Measurements from ENCODE around the gene SETBP1.

SETBP1 gene

DNA sequence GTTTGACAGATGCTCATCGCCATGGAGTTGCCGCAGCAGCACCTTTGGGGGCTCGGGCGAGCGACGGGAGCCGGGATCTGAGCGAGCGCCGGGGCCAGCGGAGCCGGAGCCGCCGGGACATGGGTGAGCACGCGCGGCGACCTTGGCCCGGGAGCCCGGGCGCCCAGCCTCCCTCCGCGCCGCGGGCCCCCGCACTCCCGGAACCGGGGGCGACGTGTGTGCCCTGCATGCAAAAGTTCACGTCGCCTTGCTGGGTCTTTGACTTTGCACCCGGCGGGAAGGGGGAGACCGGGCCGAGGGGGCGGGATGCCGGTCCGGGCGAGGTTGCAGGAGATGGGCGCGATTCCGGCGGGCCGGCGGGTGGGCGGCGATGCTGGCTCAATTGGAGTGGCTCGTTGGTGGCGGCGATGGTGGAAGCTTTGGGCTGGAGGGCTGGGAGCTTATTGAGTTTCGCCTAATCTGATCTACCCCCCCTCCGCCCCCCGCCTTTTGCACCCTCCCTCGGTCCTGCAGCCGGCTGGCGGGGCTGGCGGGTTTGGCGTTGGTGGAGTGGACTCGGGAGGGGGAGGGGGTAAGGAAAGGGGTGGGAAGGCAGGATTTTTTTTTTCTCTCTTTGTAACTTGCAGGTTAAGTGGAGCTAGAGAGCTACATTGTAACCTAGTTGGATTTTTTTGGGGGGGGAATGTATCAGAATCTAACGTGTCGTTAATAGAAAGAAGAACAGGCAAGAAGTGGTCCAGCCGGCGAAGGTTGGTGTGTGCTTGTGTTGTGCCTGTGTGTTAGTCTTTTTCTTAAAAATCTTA, at the start of gene SETBP1:
Gene SETBP1, plus strand, starts transcription at position 616 of the 803 bp plus-strand sequence. CDS start 20,459 bp downstream, outside the sequence.
- in situ Hi-C loops (cut with MboI; ENCODE audit: low sequenced_read_pairs): no loop called here

DNA sequence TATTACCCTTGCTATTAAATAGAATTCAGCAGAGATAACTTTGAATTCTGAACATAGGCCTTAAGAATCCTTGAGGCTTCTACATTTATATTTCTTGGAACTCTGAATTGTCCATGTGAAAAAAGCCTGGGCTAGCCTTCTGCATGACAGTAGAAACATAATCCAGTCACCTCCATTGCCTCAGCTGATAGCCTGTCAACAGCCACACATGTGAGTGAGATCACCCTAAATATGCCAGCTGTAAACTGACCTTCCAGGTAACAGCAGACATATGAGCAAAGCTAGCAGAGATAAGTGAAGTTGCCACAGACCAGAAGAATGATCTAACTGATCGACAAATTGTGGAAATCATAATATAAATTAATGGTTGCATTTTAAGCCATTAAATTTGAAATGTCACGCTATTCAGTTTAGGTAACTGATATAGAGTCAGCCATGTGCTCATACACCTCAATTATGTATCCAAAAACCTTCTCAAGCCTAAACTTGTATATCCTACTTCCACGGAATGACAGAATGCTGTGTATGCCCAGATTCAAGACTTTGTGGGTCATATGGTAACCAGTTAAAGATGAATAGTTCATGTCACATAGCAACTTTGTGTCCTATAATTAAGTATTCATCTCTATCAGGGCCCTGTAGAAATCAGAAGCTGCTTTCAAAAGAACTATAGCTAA, 48.1 kb upstream of the SETBP1 start:
- in situ Hi-C loops (cut with MboI; ENCODE audit: low sequenced_read_pairs): no loop called here

GRCh38 chr18:44635546-44635945, 45.1 kb upstream of the SETBP1 start:
- in situ Hi-C loops (cut with MboI; ENCODE audit: low sequenced_read_pairs): no loop called here

GRCh38 chr18:44636241-44636640, 44.4 kb upstream of the SETBP1 start:
- in situ Hi-C loops (cut with MboI; ENCODE audit: low sequenced_read_pairs): no loop called here

GRCh38 chr18:44637210-44638033, 43.3 kb upstream of the SETBP1 start:
- in situ Hi-C loops (cut with MboI; ENCODE audit: low sequenced_read_pairs): no loop called here

DNA sequence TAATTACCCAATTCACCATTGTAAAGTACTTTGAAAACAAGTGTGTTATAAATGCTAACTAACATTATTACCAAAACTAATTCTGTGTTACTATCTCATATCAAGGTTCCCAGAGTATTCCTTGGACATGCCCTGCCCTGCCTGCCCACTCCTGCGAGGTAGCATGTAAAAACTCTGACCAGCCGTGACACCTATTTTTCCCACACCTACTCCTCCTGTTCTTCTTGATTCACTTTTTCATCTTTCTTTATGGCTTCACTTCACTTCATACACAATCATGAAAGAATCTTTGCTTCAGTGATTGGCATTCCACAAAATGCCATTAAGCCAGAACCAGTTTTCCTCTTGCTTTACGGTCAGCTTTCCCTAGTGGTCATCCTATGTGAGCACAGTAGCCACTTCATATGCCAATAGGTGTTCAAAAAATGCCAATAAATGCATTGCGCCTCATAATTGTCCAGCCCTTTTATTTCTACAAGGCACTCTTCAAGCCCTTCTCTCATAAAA, 42.6 kb upstream of the SETBP1 start:
- in situ Hi-C loops (cut with MboI; ENCODE audit: low sequenced_read_pairs): no loop called here

DNA sequence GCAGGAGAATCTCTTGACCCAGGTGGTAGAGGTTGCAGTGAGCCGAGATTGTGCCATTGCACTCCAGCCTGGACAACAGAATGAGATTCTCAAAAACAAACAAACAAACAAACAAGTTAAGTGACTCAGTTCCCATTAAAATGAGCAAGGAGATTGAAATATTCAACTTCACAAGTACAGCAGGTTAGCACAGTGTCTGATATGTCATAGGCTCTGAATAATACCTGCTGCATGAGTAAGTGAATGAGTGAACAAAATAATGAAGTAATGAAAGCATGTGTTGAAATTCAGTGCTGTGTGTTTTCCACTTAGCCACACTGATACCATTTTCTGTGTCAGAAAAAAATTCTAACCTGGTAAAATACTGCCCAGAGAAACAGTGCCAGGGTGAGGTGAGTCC, 41.9 kb upstream of the SETBP1 start:
- in situ Hi-C loops (cut with MboI; ENCODE audit: low sequenced_read_pairs): no loop called here

GRCh38 chr18:44643004-44643403, 37.7 kb upstream of the SETBP1 start:
- in situ Hi-C loops (cut with MboI; ENCODE audit: low sequenced_read_pairs): no loop called here

GRCh38 chr18:44651478-44651877, 29.2 kb upstream of the SETBP1 start:
- in situ Hi-C loops (cut with MboI; ENCODE audit: low sequenced_read_pairs): no loop called here

DNA sequence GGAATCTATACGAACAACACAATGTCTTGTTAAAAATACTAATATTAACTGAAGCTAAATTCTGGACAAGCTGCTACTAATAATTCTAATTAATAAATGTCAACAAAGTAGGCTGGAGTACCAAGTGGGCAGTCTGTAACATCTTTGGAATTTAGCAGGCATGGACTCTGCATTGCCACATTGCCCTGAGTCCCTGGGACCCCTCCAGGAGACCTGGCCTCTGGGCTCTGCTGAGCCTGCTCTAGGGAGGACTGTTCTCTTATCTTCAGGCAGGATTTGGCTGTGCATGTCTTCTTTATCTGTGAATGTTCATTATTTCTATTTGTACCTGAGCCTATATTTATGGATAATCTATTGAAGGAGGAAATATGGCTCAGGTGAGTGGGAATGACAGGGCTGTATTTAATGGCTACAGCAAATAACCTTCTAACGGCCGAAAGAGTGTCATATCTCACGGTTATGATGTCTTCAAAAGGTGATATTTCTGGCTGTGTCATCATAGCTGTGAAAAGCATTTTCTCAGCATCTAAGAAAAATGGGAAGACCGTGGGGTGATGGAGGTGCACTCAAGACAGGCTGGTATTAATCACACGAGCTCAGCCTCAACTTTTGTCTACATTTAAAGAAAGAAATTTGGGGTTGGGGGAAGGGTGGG, 28.6 kb upstream of the SETBP1 start:
- in situ Hi-C loops (cut with MboI; ENCODE audit: low sequenced_read_pairs): no loop called here

DNA sequence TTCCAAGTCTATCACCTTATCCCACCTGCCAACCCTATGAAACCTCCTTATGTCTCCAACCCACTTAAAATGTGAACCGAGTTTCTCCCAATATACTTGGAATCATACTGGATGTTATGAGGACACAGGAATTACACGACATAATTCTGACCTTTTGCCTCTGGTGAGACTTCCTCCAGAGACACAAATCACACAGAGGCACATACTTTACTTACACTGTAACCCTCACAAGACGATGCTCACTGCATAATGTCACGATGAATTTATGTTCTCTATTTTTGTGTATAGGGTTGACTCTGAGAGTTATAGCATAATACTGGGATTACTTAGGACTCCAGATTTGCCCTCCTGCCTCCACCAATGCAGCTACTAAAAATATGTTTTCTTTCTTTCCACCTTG, 28.0 kb upstream of the SETBP1 start:
- in situ Hi-C loops (cut with MboI; ENCODE audit: low sequenced_read_pairs): no loop called here

DNA sequence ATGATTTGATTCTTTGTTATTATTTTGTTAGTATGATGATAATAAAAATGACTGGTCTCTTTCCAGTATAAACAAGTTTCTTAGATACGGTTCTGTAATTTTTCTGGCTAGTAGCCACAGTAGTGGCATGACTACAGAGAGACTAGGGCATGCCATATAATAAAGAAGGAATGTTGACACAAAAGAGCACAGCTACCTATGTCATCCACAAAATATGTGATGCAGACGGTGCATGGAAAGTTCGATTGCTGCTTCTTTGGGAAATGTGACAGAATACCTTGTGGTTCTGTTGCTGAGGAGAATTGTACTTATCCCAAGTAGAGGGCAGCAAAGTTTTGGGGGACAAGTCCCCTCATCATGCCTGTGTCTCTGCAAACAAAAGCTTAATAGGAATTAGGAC, 26.1 kb upstream of the SETBP1 start:
- in situ Hi-C loops (cut with MboI; ENCODE audit: low sequenced_read_pairs): no loop called here

- in situ Hi-C loops (cut with MboI; ENCODE audit: low sequenced_read_pairs): no loop called here
Observed at GRCh38 chr18:44655435-44655834, 25.3 kb upstream of the SETBP1 start.

GRCh38 chr18:44659771-44660170, 20.9 kb upstream of the SETBP1 start:
- in situ Hi-C loops (cut with MboI; ENCODE audit: low sequenced_read_pairs): no loop called here

DNA sequence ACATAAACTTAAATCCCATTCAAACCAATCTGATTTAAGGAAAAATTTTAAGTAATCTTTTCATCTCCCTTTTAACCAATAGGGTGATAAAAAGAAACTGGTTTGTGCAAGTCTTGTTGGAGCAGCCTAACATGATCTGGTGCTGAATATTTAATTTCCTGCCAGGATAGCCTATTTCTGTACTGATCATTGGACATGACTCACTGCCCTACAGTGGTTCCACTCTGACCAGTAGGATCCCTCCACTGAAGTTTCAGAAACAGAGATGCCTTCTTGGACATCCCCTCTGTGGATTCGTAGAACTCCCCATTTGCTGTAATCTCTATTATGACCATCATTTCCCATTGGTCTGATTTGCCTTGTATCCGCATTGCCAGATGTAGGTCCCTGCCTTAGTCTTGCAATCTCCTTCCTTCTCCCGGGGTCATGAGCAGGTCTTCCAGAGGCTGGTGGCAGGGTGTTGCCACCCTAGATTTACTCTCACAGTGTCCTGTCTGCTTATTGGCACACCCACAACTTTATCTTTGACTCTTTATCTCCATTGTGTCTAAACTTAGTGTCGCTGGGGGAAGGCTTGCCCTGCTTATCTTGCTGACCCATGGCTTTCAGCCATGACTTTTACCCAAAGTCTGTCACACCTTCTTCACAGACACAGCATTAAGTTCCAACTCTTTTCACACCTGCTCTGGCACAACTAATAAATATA, 12.3 kb upstream of the SETBP1 start:
- in situ Hi-C loops (cut with MboI; ENCODE audit: low sequenced_read_pairs): no loop called here

GRCh38 chr18:44671914-44672313, 8.8 kb upstream of the SETBP1 start:
- in situ Hi-C loops (cut with MboI; ENCODE audit: low sequenced_read_pairs): no loop called here

DNA sequence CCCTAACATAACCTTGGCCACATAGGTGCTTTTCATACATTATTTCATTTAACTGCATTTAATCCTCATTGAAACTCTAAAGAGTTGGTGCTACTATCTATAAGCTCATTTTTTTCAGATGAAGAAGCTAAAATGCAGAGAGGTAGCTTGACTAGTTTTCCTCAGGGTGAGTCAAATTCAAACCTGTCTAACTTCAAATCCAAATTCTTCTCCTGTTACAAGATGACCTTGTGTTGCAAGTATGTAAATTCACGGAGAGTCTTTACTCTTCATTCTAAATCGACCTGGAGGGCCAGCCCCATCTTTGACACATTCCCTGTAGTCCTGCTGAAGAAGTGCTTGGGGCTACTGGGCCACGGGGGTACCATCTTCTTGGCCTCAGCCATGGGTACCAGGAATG, 8.2 kb upstream of the SETBP1 start:
- in situ Hi-C loops (cut with MboI; ENCODE audit: low sequenced_read_pairs): no loop called here

DNA sequence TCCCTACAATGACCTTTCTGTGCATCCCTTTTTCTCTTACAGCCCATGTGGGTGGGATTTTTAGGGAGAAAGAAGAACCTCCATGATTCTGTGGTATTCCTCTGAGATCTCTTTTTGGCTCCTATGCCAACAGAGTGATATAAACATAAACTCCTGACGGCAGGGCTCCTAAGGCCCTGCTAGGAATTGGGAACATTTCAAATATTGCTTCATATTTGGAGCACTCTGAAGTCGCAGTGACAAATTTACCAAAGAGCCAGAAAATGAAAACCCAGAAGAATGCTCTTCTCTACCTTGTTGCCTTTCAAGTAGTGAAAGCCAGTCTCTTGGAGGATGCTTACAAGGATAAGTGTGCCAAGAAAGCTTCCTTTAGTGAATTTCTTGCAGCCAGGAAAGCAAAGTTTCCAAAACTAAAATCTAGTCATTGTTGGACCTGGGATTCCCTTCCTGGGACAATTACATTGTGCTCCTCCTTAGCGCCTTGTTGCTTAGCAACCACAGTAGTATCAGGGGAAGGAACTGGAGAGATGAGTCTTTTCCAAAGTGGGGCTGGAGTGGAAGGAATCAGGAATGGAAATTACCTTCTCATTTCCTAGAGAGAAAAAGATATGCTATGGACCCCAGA, 7.3 kb upstream of the SETBP1 start:
- in situ Hi-C loops (cut with MboI; ENCODE audit: low sequenced_read_pairs): no loop called here

GRCh38 chr18:44677933-44678332, 2.8 kb upstream of the SETBP1 start:
- in situ Hi-C loops (cut with MboI; ENCODE audit: low sequenced_read_pairs): no loop called here

DNA sequence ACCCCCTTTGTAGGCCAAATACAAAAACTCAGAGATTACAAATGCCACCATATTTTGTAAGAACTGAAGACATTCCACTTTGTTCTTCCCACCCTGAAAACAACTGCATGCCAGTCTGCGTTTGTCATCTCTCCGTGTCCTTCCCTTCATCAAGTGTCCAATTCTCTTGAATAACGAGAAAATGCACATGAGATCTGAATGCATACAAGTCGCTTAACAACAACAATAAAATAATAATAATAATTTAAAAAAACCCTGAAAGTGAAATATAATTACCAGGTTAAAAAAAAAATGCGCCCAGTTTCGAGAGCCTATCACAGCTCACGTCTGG, 2.0 kb upstream of the SETBP1 start:
- in situ Hi-C loops (cut with MboI; ENCODE audit: low sequenced_read_pairs): no loop called here

Measured in HL-60/S4 treated with phorbol 12-myristate 13-acetate at 8.2 ng/mL for 4 days and 3 days (cell line).